HG03457 (cell line): ENCODE results near the gene DNAJC4.

Experiments used
- ATAC-seq: cut with Tn5 transposase; IDR thresholded peaks from one replicate; pipeline ENCODE4 v1.9.1; 2021; ENCODE audit warnings: moderate number of reproducible peaks; ENCODE audit not compliant: unreplicated experiment

DNAJC4 gene

GRCh38 chr11:64269540-64270220 lies 39.3 kb downstream of the DNAJC4 start:
- peak; percentile 45 for ATAC-seq

DNA sequence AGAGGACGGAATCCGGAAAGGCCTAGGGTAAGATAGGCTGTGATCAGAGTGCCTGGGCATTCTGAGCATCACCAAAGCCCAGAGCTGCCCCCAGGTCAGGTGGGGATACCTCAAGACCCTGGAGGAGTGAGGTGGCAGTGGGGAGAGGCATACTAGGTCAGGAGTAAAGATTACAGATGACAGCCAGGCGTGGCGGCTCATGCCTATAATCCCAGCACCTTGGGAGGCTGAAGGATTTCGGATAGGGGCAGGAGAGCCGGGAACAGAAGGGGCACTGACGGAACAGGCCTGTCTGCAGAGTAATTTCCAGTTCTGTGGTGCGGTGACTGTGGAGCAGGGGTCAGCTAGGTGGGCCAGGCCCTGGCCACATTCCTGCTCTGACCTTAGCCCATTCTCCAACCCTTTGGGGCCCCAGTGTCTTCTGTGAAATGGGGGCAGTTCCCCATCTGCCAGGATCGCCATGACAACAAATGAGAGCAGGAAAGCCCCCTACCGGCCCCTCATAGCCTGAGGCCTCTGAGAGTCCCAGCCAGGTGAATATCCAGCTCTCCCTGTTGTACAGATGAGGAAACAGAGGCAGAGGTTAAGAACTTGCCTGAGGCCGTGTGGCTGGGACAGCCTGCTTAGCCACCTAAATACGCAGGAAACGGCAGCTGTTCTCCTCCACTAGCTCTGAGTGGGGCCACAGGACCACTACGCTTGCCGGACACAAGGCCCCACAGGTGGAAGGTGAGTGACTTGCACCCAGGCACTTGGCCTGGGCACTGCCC lies 44.9 kb downstream of the DNAJC4 start:
- ATAC-seq, result no peak

DNA sequence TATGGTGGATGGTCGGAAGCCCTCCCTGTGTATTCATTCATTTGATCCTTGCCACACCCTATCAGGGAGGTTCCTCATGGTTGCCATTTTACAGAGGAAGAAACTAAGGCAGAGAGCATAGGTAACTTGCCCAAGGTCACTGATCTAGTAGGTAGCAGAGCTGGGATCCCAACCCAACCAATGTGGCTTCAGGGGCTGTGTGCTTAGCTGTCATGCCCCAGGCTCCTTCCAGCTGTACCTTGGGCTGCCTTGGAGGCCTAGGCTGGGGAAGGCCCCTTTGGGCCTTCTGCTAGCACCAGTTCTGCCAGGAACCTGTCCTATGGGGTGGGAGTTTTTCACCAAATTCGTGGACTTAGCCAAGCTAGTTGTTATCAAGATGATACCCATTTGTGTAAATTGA lies 45.5 kb downstream of the DNAJC4 start:
- ATAC-seq, result no peak

DNA sequence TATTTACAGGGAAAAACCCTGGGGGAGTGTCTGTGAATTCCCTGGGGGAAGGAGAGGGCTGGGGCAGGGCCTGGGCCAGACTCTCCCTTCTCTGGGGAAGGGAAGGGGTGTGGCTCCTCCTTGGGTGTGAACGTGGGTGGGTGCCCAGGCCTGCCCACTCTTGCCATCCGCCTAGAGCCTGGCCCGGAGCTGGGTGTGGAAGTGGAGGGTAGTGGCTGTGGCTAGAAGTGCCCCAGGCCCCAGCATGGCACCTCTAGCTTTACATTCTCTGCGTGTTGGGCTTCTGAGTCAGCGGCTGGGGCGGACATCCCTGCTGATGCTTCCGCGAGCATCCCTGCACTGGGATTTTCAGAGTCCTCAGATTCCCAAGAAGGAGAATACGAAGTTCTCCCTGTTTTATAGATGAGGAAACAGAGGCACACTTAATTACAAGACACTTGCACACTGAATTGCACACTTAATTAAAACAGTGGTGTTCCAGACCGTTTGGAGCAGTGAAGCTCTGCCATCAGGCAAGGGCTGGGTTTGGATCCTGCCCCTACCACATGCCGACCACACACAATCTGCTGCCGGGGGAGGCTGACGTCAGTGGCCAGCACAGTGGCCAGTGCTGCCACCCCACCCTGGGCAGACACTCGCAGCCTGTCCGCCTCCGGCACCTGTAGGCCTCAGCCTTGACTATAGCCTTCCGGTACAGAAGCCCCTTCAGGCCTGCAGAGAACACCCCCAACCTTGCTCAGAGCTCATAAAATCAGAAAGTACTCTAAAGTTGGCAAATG lies 46.5 kb downstream of the DNAJC4 start:
- ATAC-seq, result no peak

- ATAC-seq, result no peak
Observed at GRCh38 chr11:64278576-64279190, 48.3 kb downstream of the DNAJC4 start.

- ATAC-seq, result no peak
Observed at GRCh38 chr11:64281957-64282770, 51.8 kb downstream of the DNAJC4 start.

DNA sequence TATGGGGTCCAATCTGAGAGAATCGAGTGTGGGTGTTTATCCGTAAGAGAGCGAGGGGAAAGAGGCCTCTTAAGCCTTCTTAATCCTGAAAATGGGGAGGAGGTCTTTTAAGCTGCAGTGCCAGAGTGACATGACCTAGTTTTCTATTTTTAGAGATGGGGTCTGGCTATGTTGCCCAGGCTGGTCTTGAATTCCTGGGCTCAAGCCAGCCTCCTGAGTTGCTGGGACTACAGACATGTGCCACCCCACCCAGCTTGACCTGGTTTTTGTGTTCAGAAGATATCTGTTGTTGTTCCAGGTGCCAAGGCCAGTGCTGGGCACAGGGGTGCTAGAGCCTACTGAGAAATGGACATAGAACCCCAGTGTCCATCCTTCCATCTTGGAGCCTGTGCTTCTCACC lies 52.7 kb downstream of the DNAJC4 start:
- no peak for ATAC-seq
